Lower leg skin (tissue), 3 donors: ENCODE measurements around the gene CEP350.
"Not testable (repeated sequence)": the region's sequence is repeated elsewhere in the genome, so short reads cannot be mapped to it uniquely, and the experiment has no call there.

Experiments used
- POLR2A ChIP-seq, 2 donors: fragments of 450-650 bp; IDR thresholded peaks; one replicate each; pipeline ENCODE4 v1.6.1; 2016 to 2017; ENCODE audit warnings: antibody characterized with exemption in 2 of 2, mild to moderate bottlenecking in 1 of 2, moderate library complexity in 1 of 2
- TF ChIP-seq, protein P1 (sequence below), 3 donors: fragments of 450-650 bp; IDR thresholded peaks; one replicate each; pipeline ENCODE4 v1.5.1; 2016; ENCODE audit warnings: antibody characterized with exemption in 3 of 3, mild to moderate bottlenecking in 3 of 3, moderate library complexity in 2 of 3

GRCh38 chr1:180006762-180007161 lies 52.2 kb downstream of the CEP350 start:
- TF ChIP-seq, protein P1, sequence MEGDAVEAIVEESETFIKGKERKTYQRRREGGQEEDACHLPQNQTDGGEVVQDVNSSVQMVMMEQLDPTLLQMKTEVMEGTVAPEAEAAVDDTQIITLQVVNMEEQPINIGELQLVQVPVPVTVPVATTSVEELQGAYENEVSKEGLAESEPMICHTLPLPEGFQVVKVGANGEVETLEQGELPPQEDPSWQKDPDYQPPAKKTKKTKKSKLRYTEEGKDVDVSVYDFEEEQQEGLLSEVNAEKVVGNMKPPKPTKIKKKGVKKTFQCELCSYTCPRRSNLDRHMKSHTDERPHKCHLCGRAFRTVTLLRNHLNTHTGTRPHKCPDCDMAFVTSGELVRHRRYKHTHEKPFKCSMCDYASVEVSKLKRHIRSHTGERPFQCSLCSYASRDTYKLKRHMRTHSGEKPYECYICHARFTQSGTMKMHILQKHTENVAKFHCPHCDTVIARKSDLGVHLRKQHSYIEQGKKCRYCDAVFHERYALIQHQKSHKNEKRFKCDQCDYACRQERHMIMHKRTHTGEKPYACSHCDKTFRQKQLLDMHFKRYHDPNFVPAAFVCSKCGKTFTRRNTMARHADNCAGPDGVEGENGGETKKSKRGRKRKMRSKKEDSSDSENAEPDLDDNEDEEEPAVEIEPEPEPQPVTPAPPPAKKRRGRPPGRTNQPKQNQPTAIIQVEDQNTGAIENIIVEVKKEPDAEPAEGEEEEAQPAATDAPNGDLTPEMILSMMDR (IDR thresholded peaks at IDR 0.05) = not testable (repeated sequence)
- TF ChIP-seq POLR2A (IDR thresholded peaks at IDR 0.05) = not testable (repeated sequence)
